Gastrocnemius medialis (tissue), 4 donors: ENCODE results near the gene RBM33.

Experiments used
- CTCF ChIP-seq, 5 experiments: fragments of 450-650 bp in 3 of 5; fragments of 200-600 bp in 2 of 5; sonication (generic) in 2 of 5; IDR thresholded peaks in 4 of 5; conservative IDR thresholded peaks in 1 of 5; 1 replicate in 4 of 5; 2 replicates in 1 of 5; pipeline ENCODE4 v1.5.1; 2016 to 2019; ENCODE audit warnings: antibody characterized with exemption in 5 of 5, mild to moderate bottlenecking in 3 of 5, moderate library complexity in 3 of 5
- POLR2A ChIP-seq, 2 donors: fragments of 450-650 bp; IDR thresholded peaks; one replicate each; pipeline ENCODE4 v1.6.1; 2017; ENCODE audit warnings: antibody characterized with exemption in 2 of 2, mild to moderate bottlenecking in 2 of 2, moderate library complexity in 2 of 2

GRCh38 chr7:155692317-155692716, 47.9 kb downstream of the RBM33 start:
- no peak for TF ChIP-seq CTCF (IDR thresholded peaks at IDR 0.05 in 4 of 5, conservative IDR thresholded peaks at IDR 0.05 in 1 of 5)
- no peak for TF ChIP-seq POLR2A (IDR thresholded peaks at IDR 0.05)
